ENCODE measurements around the gene KITLG.

DNA sequence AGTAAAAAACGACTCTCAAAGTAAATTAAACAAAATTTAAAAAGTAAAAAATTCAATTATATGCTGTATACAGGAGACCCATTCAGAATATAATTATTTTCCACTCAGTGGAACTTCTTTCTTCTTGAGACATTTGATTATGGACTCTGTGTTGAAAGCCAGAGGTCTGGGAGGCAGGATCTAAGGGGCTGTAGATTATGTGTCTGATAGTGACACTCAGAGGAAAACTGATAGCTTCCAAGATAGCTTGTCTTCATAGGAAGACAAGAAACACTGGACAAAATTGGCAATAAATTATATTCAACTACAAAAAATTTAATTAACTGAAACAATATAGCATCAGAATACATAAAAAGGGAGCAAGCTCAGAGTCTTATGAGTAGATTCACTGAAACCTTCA lies 135.8 kb downstream of the KITLG start:
- no peak for TF ChIP-seq EZH2 (IDR thresholded peaks at IDR 0.05; ENCODE audit: borderline replicate concordance, insufficient read depth, low read depth, low read length, poor library complexity, severe bottlenecking)
- TF ChIP-seq, protein P1, sequence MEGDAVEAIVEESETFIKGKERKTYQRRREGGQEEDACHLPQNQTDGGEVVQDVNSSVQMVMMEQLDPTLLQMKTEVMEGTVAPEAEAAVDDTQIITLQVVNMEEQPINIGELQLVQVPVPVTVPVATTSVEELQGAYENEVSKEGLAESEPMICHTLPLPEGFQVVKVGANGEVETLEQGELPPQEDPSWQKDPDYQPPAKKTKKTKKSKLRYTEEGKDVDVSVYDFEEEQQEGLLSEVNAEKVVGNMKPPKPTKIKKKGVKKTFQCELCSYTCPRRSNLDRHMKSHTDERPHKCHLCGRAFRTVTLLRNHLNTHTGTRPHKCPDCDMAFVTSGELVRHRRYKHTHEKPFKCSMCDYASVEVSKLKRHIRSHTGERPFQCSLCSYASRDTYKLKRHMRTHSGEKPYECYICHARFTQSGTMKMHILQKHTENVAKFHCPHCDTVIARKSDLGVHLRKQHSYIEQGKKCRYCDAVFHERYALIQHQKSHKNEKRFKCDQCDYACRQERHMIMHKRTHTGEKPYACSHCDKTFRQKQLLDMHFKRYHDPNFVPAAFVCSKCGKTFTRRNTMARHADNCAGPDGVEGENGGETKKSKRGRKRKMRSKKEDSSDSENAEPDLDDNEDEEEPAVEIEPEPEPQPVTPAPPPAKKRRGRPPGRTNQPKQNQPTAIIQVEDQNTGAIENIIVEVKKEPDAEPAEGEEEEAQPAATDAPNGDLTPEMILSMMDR (IDR thresholded peaks at IDR 0.05) = no peak
